ENCODE data around the gene PRUNE2.
A peak's percentile ranks its signal among the peaks of the same experiment; 100 is the strongest.

The PRUNE2 gene

GRCh38 chr9:76658510-76659231, 247.2 kb downstream of the PRUNE2 start:
- DNase-seq (ENCODE audit: low read depth), result no peak

DNA sequence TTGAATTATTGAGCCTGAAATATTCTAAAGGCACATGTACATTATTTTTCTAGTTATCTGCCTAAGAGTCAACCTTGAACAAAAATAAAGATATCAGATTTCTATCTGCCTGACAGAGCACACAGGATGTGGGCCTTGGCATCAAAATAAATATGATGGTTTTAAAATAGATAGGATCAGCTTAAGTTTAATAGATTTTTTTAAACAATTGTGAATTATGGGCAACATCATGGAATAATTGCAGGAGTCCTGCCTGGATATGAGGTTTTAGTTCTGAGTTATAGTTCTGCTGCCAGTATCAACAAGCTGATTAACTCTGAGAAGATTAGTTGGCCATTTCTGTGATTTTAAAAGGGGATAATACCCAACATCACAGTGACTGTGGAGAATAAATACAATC, 248.6 kb downstream of the PRUNE2 start:
- DNase-seq (ENCODE audit: low read depth), result no peak

- DNase-seq (ENCODE audit: low read depth), result no peak
Observed at GRCh38 chr9:76655971-76656370, 249.9 kb downstream of the PRUNE2 start.

GRCh38 chr9:76655121-76655541, 250.8 kb downstream of the PRUNE2 start:
- no peak for DNase-seq (ENCODE audit: low read depth)

DNA sequence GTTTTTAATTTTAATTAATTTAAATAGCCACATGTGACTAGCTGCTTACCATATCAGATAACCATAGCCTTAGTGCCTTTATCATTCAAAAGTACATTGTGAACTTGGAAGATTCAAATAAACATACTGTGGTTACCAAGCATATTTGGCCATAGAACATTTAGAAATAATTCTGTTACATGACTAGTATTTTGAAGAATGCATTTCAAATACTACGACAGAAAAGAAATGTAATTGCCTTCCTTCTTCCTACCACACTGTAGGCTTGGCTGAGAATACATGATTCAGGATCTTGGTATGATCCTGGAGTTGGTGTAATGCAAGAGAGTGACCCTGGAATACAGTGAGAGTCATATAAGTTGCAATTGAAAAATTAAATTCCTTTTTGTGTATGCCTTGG, 251.3 kb downstream of the PRUNE2 start:
- DNase-seq (ENCODE audit: low read depth), result peak; percentile 88

DNA sequence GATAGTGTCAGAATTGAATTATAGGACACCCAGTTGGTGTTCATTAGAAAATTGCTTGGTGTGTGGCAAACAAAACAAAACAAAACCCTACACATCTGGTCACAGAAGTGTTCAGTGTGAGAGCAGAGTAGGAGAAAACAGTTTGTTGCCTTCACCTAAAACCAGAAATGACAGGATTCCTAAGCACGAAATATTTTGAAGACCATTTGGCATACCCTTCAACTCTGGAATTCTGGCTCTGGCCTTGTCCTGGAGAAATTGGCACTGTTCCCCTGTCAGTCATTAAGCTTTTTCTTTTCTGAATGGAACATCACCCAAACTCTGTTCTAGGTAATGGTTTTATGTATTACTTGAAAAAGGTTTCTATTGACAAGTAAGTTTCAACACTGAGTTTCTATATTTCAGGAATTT, 251.9 kb downstream of the PRUNE2 start:
- no peak for DNase-seq (ENCODE audit: low read depth)

- DNase-seq (ENCODE audit: low read depth), result no peak
Observed at GRCh38 chr9:76652894-76653293, 253.0 kb downstream of the PRUNE2 start.

- no peak for DNase-seq (ENCODE audit: low read depth)
Observed at GRCh38 chr9:76651119-76651705, 254.7 kb downstream of the PRUNE2 start.

DNA sequence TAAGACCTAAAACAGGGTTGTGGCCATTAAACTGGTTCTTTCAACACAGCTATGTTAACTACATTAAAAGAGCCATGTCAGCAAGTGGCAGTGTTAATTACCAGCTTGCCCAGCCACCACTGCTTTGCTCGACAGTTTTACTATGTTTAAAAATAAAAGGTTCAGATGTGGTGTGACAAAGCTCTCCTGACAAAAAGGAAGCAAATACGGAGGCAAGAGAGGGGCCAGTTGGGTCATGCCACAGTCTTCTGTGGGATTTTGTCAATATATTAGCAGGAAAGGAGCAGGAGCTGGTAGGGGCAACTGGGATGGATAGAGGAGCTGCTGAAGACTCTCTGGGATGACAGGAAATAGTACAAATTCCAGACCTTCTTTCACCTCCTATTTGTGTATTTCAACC, 255.2 kb downstream of the PRUNE2 start:
- DNase-seq (ENCODE audit: low read depth), result no peak

- no peak for DNase-seq (ENCODE audit: low read depth)
Observed at GRCh38 chr9:76649894-76650293, 256.0 kb downstream of the PRUNE2 start.

DNA sequence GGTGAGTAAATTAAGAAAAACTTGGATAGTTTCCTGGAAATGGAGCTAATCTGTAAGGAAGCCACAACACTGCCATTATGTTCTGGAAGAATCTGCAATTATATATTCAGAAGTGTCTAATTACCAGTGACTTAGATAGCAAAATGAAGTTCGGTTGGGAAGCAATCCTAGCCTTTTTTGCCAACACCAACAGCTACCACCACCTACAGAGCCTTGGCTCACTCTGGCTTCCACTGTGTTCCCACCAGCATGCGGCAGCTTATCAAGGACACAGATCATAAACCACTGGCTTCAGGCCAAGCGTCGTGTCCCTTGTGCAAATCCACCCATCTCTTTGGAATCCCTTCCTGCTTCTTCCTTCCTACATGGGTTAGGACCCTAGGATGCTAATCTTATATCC, 259.7 kb downstream of the PRUNE2 start:
- no peak for DNase-seq (ENCODE audit: low read depth)

DNA sequence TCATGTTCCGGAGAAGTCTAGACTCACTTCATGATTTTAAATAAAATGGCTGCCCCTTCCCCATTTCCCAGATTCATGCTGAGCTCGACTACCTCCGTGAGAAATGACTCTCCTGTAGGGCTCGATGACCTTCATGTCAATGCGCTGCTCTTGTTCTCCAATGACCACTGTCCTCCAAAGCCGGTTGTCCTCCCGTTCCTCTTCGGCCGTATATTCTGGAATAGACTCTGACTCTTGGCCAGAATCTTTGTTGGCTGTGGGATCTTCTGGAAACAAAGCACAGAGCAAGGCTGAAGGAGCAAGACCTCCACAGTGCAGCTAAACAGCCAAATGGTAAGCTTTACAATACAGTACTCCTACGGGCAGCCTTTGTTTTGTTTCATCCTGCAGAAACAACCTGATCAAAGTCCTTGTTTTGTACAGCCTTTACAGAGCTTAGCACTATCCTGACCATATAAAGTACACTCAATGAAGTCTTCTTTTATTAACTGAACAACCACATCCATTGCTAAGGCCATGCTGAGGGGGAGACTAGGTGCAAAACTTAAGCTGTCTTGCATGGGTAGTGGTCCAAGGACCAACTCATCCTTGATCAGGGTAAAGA, 261.2 kb downstream of the PRUNE2 start:
- no peak for DNase-seq (ENCODE audit: low read depth)

- no peak for DNase-seq (ENCODE audit: low read depth)
Observed at GRCh38 chr9:76644171-76644570, 261.7 kb downstream of the PRUNE2 start.

DNA sequence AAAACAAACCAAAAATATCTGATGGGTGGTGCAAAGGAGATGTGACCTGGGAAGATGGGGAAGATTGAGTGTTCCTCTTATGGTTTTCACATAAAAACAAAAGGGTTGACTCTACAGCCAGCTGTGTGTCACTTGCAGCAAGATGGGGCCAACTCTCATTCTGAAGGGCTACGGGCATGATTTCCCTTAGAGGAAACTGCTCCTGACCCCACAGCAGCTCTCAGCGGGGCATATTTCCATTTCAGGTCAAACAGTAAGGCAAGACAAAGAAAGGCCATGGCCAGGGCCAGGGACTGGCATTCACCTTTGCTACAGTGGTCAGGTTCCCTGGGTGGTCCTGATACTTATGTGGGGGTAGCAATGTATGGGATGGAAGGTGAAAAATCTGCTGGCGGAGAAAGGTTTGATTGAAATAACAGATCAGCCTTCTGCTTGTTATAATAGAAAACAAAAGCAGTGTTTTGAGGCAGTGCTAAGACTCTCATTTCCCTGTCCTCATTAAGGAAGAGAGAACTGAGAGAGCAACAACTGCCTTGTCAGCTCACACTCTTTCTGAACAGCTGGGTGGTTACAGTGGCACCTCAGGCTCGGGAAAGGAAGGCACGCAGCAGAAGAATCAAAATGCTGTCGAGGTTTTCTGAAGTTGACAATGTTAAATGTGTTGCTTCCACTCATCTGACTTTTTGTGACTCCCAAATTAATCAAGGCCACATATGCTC, 262.4 kb downstream of the PRUNE2 start:
- DNase-seq (ENCODE audit: low read depth), result no peak

- DNase-seq (ENCODE audit: low read depth), result no peak
Observed at GRCh38 chr9:76642701-76643209, 263.2 kb downstream of the PRUNE2 start.

- no peak for DNase-seq (ENCODE audit: low read depth)
Observed at GRCh38 chr9:76642074-76642473, 263.8 kb downstream of the PRUNE2 start.

GRCh38 chr9:76638001-76638400, 267.9 kb downstream of the PRUNE2 start:
- DNase-seq (ENCODE audit: low read depth), result no peak

DNA sequence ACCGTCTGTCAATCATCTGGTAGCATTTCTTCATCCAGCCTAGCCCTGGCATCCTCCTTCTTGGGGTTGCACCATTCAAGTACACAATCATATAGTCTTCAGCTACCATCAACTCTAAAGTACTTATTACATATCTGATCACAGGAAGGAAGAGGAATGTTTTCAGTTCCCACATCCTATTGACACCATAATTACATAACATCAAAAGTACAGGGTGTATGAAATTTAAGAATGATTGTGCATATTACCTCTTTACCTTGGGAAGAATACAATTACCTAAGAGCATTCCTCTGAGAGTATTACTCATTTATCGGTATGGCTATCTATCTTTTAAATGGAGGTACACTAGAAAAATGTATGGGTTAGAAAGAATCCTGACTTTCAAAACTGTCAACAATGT, 268.5 kb downstream of the PRUNE2 start:
- DNase-seq (ENCODE audit: low read depth), result no peak

DNA sequence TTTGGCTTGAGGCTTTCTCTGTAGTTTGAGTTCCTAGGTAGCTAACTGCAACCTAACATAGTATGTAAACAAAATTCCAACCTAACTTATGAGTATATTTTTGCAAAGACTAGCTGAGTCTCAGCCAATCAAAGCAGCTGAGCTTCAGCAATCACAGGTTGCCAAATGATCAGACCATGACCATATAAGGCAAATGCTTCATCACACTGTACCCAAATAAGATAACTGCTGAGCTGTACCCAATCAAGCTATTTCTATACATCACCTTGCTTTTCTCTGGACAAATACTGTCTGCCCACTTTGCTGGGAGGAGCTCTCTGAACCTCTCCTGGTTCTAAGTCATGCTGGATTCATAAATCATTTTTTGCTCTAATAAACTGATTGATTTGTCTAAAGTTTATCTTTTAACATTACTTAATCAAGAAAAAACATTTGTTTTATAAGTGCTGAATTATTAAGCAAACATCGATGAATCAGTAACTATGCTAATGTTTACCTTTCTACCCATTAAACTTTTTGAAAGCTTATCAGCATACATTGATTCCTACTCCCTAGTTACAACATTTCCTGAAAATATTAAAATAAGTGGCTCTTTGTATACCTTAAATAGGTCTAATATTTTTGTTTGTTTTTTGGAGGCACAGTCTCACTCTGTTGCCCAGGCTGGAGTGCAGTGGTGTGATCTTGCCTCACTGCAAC, 271.4 kb downstream of the PRUNE2 start:
- DNase-seq (ENCODE audit: low read depth), result no peak

DNA sequence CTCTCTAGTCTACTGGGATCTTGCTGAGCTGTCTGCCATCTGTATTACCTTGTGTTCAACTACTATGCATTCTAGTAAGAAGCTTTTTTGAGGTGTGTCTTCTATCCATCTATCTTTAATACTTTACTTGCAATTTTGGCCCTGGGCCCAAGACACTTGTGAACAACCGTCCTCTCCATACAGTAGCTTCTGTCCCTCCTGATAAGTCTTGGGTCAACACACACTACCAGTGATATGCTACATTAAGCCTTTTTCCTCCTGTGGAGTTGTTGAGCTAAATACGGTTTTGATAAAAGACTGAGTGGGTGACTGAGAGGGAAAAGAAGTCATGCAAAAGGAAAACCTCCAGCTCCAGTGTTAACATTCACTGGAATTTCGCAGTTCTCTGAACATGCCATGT, 275.0 kb downstream of the PRUNE2 start:
- no peak for DNase-seq (ENCODE audit: low read depth)

- no peak for DNase-seq (ENCODE audit: low read depth)
Observed at GRCh38 chr9:76629205-76629990, 276.5 kb downstream of the PRUNE2 start.
